NB4 (cell line): ENCODE data around the gene SWSAP1.

Source experiments
- DNase-seq: peaks from one replicate; pipeline ENCODE4 v3.0.0; 2010; ENCODE audit warnings: low read depth
- H3K4me3 ChIP-seq: one replicate; pipeline ENCODE4 v1.5.1; 2011; ENCODE audit warnings: mild to moderate bottlenecking, low read depth, low read length, moderate library complexity
- MAX ChIP-seq: IDR thresholded peaks from 2 replicates; pipeline ENCODE4 v1.6.1; 2011; ENCODE audit warnings: low read depth, low read length
- MYC ChIP-seq: IDR thresholded peaks from 2 replicates; pipeline ENCODE4 v1.6.1; 2011; ENCODE audit warnings: low read depth, low read length
- POLR2A ChIP-seq: IDR thresholded peaks from 2 replicates; pipeline ENCODE4 v1.6.1; 2011; ENCODE audit warnings: mild to moderate bottlenecking; ENCODE audit not compliant: insufficient read length; ENCODE audit errors: extremely low read depth
- TF ChIP-seq, protein P1 (sequence below): IDR thresholded peaks from one replicate; pipeline ENCODE4 v1.5.1; 2012; ENCODE audit warnings: low read depth, low read length

Gene SWSAP1

GRCh38 chr19:11370744-11371143 is 3.7 kb upstream of the SWSAP1 start:
- TF ChIP-seq MAX (no peak), POLR2A (no peak), MYC (no peak)
- TF ChIP-seq, protein P1, sequence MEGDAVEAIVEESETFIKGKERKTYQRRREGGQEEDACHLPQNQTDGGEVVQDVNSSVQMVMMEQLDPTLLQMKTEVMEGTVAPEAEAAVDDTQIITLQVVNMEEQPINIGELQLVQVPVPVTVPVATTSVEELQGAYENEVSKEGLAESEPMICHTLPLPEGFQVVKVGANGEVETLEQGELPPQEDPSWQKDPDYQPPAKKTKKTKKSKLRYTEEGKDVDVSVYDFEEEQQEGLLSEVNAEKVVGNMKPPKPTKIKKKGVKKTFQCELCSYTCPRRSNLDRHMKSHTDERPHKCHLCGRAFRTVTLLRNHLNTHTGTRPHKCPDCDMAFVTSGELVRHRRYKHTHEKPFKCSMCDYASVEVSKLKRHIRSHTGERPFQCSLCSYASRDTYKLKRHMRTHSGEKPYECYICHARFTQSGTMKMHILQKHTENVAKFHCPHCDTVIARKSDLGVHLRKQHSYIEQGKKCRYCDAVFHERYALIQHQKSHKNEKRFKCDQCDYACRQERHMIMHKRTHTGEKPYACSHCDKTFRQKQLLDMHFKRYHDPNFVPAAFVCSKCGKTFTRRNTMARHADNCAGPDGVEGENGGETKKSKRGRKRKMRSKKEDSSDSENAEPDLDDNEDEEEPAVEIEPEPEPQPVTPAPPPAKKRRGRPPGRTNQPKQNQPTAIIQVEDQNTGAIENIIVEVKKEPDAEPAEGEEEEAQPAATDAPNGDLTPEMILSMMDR = no peak
- H3K4me3 ChIP-seq = no peak overlapping the region
- no peak for DNase-seq

DNA sequence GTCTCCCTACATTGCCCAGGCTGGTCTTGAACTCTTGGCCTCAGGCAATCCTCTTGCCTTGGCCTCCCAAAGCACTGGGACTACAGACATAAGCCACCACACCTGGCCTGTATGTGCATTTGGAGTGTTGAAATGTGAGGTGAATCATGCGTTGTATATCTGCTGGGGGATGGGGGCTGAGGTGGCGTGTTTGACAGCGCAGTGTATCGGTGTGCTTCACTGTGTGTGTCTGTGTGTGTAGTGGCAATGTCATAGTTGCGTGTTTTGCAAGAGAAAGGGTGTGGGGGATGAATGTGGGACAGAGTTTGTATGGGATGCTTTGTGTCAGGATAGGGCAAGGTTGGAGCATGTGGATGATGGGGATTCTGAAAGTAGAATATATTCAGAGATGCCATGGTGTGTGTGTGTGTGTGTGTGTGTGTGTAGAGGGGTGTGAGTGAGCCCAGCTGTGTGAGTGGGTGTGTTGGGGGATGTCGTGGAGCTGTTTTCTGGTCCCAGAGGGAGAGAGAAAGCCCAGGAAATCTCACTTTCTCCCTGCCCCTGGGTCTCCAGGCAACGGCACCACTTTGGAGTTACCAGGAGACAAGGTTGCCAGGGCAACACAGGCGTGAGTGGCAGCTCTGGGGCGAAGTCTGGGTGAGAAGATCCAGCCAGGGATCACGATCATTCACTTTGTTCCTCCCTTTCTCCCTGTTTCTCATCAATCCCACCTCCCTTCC is 1.1 kb upstream of the SWSAP1 start:
- peak overlapping the region; percentile 60 for H3K4me3 ChIP-seq
- TF ChIP-seq MYC (no peak), POLR2A (no peak), MAX (no peak)
- TF ChIP-seq, protein P1 = no peak
- DNase-seq = peak; percentile 43

DNA sequence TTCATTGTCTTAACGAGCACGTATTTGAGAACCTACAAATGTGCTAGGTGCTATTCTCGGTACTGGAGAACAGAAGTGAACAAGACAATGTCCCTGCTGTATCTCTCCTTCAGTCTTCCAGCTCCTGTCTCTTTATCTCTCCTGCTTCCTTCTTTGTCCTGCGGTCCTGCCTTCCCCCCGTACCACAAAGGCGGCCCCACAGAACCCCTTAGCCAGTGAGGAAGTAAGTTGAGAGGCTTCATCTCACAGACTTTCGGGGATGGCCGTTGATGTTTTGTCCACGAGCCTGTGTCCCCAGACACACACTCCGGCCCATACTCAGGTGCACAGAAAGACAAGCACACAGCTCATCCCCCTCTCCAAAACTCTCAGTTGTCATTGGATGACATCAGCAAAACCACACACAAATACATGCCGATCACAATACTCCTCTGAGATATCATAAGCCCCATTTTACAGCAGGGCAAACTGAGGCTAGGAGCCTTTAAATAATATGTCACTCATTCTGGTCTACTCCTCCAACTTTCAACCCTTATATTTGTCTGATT is 507 bp upstream of the SWSAP1 start:
- peak overlapping the region; percentile 60 for H3K4me3 ChIP-seq
- DNase-seq = peak; percentile 60
- no peak for TF ChIP-seq POLR2A
- TF ChIP-seq MYC = no peak
- TF ChIP-seq, protein P1 = no peak
- TF ChIP-seq MAX = no peak

DNA sequence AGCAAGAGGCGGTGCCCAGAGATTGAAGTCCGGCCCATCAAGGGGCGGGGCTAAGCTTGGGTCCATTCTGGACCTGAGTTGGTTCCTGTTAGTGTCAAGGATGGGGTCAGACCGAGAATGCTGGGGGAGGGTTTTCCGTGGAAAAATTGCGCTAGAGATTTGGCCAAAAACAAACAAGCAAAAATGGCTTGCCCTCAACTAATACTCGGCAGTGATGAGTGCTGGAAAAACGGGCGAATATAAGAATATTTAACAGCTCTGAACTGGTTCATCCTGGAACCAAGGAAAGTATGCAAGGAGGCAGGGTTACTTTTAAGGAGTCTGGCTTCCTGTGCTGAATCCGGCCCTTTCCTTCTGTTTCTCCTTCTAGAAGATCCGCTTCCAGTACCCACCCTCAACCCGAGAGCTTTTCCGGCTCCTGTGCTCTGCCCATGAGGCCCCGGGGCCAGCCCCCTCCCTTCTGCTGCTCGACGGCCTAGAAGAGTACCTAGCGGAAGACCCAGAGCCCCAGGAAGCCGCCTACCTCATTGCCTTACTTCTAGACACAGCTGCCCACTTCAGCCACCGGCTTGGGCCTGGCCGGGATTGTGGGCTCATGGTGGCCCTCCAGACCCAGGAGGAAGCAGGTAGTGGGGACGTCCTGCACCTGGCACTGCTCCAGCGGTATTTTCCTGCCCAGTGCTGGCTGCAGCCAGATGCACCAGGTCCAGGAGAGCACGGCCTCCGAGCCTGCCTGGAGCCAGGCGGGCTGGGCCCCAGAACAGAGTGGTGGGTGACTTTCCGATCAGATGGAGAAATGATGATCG is 880 bp downstream of the SWSAP1 start:
- DNase-seq = peak; percentile 77
- peak overlapping the region; percentile 60 for H3K4me3 ChIP-seq
- peak; percentile 76 for TF ChIP-seq POLR2A
- TF ChIP-seq, protein P1 = no peak
- TF ChIP-seq MYC = peak; percentile 59
- TF ChIP-seq MAX = peak; percentile 30; the same call in 1 of the 2 replicates

DNA sequence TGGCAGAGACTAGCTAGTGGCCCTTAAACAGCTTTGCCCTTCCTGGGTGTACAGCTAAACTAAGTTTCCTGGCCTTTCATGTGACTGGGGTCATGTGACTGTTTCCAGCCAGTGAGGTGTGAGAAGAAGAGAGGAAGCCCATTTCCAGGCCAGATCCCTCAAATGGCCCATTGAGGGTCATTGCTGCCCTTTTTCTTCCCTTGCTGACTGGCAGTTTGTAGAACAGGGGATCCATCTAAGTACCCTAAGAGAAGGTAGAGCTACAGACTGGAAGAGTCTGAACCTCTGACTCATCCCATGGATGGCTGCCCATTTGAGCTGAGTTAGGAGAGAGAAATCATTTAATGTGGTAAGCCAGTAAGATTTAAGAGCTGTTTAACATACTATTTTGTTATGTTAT is 2.8 kb downstream of the SWSAP1 start:
- DNase-seq = peak; percentile 60
- peak overlapping the region; percentile 4 for H3K4me3 ChIP-seq
- TF ChIP-seq MYC (no peak), POLR2A (no peak), MAX (peak; percentile 87)
- TF ChIP-seq, protein P1 = no peak
